ENCODE data around the gene ACOT2.

- TF ChIP-seq POLR2A (IDR thresholded peaks at IDR 0.05) (no peak), CTCF (IDR thresholded peaks at IDR 0.05) (no peak)
Measured at GRCh38 chr14:73602994-73603393, 34.0 kb downstream of the ACOT2 start.

Data from upper lobe of left lung (tissue), 4 donors.